NCI-H1436 treated with DMSO at 0.1 percent for 48 hours (cell line): ENCODE data around the gene DDX41.
"Not testable (repeated sequence)": the region's sequence is repeated elsewhere in the genome, so short reads cannot be mapped to it uniquely, and the experiment has no call there.

ENCODE experiments used
- DNase-seq: peaks from one replicate; lab custom pipeline; 2025; lab: John Stamatoyannopoulos, UW

DDX41 gene

DNA sequence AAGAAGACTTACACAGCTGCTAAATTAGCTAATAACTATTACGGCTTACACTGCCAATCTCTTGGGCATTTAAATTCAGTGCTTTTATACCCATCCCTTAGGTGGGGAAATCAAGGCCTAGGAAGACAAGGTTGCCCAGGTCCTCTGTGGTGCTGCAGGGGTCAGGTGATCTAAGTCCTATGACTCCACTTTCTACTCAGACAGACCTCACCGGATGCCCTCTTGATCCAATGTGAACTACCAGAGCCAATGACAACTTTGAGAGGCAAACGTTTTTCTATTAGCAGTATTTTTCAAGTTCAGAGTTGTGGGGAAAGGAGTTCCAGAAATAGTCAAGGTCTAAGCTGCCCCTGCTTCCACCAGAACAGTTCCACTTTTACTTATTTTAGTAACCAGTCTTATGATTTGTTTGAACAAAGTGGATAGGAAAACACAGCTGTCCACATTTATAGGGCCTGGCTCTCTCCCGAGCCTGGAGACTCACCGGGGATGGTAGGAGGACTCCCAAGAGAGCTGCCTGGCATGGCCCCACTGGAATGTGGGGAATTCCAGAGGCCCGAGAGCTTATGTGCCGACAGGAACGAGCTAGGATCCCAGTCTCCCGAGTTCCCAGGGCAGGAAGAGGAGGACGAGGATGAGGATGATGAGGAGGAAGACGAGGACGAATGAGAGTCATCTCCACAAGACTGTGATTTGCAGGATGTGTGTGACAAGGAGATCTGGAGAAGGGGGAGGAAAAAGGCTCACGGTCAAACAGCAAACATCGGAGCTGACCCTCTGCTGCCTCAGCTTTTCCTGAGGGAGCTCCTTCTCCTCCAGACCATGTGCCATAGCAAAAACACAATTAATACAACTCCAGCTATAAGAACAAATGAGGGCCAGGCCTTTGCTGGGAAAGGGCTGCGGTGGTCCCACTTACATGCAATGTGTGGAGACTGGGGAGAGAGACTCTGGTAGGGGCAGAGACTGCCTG is 20.9 kb upstream of the DDX41 start:
- no peak for DNase-seq

DNA sequence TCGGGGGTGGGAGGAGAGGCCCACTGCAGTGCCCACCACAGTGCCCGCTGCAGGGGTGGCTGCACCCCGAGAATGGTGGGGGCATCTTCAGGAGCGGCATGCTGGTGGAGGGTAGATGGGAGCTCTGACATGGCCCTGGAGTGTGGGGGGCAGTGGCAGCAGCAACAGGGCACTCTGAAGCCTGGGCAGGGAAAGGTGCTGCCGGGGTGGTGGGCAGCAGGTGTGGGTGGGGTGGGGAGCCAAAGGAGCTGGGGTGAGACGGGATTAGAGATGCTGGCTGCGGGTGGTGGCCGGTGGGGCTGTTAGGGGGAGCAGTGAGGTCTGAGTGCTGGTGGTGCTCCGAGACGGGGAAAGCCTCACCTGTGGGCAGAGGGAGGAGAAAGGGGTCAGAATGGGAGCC is 19.6 kb upstream of the DDX41 start:
- no peak for DNase-seq

DNA sequence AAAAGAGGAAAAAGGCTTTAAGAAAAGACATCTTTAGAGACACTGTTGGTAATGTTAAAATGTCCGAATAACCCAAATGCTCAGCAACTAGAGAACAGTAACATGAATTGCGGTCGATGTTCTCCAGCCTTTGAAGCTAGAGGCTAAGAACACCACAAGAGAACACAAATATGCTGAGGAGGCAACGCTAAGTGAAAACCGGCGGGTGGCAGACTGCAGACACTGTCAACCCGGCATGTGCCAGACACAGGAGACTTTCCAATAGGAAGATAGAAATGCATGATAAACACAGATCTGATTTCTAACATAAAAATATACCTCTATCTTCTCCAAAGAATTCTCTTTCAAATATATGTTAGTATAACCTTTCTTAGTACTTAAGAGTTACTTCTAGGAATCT is 18.4 kb upstream of the DDX41 start:
- DNase-seq = no peak

DNA sequence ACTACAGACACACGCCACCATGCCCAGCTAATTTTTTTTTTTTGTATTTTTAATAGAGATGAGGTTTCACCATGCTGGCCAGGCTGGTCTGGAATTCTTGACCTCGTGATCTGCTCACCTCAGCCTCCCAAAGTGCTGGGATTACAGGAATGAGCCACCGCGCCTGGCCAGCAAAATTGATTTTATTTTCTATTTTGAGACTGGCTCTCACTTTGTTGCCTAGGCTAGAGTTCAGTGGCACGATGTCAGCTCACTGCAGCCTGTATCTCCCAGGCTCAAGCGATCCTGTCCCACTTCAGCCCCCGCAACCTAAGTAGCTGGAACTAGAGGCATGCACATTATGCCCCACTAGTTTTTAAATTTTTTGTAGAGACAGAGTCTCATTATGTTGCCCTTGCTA is 17.7 kb upstream of the DDX41 start:
- DNase-seq = not testable (repeated sequence)

DNA sequence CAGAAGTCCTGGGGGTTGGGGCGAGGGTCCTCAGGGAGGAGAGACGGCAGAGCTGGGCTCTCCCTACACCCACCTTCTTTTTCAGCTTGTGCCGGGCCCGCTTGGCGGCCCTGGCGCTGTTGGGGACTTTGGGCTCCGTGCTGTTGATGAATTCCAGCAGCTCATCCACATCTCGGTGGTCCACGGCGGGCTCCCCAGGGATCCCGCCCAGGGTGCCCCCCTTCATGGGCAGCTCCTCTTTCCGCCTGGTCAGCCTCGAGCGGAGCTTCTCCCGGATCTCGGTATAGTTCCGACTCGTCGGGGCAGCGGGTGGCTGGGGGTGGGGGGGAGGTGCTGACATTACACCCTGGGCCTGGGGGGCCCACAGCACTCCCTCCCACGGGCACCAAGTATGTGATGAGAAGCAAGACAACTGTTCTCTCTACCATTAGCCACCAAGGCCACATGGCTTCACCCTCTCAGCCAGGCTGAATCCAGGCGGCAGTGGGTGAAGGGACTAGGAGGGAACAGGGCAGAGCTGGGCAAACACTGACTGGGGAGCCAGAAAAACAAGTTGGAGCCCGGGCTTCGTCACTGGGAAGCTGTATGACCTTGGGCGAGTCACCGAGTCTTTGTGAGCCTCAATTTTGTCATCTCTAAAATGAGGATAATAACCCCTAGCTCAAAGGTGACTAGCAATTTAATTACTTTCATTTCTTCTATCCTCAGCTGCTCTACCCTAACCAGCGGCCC is 14.6 kb upstream of the DDX41 start:
- DNase-seq = no peak

DNA sequence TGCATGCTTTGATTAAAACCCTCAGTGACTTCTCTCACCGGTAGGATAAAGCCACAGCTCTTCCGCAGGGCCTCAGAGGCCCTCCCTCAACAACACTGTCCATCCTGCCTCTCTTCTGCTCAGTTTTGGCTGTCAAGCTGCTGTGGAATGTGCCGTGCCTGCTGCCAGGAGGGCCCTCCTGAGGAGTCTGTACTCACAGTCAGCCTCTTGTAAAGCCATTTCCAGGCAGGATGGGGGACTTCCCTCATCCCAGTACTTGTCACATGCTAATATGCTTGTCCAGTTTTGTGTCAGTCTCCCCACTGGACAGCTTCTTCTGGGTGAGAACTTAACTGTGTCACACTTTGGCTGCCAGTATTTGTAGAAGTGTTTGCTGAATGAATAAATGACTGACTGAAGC is 13.9 kb upstream of the DDX41 start:
- DNase-seq = no peak

DNA sequence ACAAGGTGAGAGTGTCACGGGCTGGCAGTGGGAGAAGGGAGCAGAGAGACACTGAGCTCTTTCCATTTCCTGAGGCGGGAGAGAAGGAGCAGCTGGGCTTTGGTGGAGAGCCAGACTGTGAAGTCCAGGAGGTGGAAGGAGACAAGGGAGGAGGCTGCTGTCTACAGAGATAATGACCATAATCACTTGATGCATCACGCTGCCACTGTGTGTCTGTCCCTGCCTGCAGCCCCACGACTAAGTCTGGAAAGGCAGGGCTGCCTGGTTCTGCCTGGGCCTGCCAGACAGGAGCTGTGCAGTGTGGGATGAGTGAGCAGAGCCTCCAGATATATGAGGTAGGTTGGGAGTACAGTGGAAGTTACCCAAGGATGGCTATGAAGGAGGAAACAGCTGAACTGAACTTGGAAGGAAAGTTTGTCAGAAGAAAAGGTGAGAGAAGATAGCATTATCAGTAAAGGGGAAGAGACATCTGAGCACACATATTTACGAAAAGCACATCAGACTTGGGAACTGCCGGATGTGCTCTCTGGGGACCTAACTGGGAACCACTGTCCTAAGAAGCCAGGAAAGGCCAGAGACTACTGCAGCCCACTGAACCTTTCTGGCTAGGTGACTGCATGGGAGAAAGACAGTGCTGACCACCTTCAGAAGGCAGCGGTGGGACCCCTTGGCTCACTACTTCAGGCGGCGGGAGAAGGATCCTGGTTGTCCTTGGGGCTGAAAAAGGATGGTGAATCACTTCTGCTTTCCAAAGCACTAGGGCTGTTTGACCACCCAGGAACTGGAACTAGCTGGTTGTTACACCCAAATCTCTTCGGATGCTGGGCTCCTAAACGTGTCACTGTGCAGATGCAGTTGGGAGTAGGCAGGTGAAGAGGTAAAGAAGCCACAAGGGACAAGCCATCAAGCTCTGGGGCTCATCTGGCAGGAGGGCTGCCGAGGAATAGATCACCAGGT is 12.8 kb upstream of the DDX41 start:
- no peak for DNase-seq

DNA sequence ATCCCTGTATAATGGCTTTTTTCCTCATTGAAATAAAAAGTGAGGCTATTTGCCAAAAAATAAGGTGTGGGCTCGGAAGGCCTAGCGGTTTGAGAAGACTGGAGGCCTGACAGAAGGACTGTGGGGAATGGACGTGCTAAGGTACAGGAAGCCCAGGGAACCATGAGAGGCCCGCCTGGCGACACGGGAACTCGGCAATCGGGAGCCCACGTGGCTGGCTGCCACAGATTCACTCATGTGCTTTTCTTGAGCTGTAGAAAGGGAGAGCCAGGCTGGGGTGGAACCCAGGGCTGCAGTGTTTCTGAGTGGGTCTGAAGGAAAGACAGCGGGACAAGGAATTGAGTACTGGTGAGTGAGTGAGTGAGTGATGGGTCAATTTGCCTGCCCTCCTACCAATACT is 11.9 kb upstream of the DDX41 start:
- DNase-seq = no peak

DNA sequence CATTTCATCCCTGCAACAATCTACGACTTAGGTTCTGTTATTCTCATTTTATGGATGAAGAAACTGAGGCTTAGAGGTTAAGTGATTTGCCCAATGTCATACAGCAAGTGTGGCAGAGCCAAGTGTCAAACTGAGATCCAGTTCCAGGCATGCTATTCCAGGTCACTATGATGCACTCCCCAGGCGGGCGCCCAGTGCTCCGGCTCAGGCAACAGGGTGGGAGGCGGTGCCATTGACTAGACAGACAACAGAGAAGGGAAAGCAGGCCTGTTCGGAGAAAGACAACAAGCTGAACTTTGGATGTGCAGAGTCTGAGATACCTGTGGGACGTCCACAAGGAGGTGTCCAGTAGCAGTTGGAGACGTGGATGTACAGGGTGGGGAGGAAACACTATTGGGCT is 10.8 kb upstream of the DDX41 start:
- DNase-seq = no peak

DNA sequence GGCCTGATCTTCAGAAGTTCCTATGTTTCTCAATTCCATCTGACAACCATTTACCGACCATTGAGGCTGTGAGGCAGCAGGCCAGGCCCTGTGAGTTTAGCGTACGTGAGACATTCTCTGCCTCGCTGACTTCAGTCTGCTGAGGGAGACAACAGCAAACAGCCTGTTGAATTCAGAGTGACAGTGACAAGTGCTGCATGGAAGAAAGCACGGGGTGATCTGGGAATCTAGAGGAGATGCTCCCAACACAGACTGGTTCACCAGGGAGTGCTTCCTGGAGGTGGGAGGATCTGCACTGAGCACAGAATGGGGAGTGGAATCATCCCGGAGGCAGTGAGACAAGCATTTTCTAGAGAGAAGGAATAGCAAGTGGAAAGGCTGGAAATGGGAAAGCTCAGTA is 10.0 kb upstream of the DDX41 start:
- DNase-seq = no peak

DNA sequence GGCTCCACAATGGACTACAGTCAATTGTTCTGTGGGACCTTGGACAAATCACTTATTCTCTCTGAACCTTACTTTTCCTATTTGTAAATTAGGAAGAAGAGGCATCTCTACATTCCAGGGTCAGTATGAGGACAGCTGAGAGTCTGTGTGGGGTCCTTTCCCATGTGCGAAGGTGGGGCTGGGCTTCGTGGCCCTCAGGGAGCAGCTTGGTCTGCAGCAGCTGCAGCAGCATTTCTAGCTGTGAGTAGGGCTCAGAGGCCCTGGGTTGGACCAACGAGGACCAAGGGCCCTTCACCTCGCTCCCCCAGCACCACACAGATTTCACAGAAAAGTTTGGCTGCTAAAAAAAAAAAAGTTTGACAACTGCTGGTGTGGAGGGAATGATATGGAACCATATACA is 9.4 kb upstream of the DDX41 start:
- no peak for DNase-seq

DNA sequence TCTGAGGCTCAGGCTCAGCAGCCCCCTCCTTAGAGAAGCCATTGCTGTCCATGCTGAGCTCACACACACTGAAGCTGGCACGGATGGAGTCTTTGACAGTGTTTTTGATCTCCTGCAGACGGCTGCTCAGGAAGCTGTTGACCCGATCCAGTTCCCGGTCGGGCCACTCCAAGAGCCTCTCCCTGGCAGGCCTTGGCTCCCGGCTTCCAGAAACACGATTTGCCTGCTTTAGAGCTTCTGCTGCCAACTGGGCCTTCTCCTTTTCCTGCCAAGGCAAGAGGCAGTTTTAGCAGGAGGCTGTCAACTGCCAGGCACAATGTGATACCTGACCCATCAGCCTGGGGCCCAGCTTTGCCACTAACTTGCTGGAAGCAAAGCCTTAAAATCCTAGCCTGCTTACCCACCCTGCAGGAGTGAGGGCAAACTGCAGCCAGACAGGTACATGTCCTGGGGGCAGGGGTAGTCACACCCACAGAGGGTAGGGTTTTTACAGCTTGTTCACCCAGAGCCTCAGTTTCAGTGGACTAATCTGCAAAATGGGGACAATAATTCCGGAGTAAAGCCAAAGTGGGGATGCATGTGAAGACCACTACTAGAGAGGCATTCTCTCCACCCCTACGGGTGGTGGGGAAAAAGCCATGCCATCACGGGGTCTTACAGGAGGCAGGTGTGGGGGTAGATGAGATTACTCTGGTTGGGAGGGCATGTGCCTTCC is 8.3 kb upstream of the DDX41 start:
- no peak for DNase-seq

DNA sequence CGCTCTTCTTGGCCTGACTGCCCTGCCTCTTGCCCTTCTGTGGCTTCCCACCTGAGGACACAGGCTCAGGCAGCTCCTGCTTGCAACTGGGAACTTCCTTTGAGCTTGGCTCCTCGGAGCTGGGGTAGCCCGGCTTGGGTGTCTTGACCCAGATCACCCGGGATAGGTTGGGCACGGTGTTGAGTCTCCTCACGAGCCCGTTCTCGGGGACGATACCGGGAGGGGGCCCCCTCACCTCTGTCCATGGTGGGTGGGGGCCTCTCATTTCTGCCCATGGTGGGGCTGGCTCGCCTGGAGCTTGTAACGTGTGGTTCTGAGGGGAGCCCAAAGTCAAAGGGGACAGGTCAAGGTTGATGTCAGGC is 7.8 kb upstream of the DDX41 start:
- DNase-seq = no peak

DNA sequence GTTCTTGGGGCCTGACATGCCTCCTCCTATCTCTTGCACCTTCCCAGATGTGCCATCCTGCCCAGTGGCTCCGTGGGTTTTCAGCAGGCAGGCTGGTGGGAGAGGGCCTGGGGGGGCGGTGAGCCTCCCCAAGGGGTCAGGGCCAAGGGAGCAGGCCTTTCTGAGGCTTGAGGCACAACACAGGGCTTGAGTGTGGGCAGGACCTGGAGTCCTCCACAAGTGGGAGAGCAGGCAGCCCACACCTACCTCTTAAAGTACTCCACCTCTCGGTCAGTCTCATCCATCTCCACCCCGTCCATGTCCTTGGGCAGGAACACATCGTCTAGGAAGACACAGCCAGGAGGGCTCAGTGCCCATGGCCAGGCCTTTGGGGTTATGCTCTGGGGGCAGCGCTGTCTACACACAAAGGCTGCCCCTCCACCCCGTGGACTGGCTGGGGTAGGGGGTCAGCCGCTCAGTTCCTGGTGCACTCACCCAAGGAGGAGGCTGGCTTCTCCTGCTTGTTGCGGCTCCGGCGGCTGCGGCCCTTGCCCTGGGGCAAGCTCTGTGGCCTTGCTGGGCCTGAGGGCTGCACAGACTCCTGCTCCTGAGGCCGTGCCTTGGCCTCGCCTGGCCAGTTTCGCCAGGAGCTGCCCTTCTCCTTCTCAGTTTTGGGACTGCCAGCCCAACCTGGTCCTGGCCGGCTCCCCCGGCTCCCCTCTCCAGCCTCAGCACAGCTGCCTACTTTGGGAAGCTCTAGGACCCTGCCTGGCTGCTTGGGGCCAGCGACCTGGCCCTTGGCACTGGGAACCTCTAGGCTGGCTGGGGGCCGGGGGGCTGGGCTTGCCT is 7.2 kb upstream of the DDX41 start:
- DNase-seq = no peak

DNA sequence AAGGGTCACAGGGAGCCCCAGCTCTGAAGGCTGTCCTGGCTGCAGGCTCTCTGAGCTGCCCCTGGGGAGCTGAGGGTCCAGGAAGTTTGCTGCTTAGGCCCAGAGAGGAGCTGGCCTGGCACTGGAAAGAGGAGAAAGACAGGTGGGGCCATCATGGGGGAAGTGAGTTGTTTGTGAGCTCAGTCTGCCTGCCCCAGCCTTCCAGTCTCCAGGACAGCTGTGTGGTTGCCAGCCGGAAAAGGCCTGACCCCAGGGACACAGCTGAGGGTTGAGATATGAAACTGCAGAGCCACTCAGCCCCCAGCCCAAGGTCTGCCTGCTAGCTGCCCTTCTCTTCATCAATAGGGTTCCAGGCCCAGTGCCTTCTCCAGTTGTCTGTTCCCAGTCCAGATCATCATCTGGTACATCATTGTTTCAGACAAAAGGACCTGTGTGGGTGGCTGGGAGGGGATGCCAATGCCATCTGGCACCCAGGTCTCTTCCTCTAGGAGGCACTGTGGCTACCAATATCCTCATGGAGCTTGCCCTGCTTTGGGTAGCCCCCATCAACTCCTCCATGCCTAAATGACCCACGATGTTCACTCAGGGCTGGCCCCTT is 4.3 kb upstream of the DDX41 start:
- no peak for DNase-seq

DNA sequence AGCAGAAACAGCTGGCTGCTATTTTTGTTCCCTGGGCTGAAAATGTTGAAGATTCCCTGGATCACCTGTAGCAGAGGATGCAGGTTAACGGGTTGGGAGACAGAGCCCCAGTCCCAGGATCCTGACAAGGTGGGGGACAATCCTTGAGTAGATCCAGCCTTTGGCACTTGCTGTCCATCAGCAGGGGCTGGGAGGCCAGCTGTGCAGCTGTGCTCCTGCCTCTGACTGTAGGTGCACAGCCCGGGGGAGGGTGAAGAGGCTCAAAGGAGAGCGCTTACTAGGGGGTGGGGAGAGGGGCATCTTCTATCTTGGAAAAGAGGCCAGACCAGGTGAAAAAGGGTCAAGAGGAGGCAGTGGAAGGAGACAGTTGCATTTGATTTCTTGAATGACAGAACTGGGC is 3.5 kb upstream of the DDX41 start:
- no peak for DNase-seq

DNA sequence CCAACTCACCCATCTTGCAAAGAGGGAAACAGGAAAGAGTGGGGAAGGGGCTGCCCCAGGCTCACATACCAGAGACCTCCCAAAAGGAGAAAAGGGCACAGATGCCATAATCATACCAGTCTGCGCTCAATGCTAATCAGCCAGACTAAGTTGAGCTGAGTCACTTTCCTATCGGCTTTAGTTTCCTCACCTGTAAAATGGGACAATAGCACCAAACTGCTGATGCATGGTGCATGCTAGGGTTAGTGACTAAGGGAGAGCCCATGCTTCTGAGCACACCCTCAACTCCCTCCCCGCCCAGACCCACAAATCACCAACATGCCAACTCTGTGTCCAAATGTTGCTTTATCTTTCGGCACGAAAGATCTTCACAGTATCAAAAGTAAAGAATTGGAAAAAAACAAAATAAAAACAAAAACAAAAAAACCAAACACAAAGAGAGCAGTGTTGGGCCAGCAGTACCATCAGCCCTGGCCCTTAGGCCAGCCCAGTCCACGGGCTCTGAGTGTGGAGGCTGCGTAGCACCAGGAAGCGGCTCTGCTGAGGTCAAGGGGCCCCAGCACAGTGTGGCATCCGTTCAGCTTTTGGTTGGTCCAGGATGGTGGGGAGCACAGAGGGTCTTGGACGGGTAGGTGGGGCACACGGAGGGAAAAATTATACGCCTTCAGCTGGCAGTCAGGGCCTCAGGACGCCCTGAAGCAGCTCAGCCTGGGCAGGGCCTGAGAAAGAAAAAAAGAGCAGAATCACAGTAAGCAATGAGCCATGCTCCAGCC is 2.9 kb upstream of the DDX41 start:
- DNase-seq = no peak

DNA sequence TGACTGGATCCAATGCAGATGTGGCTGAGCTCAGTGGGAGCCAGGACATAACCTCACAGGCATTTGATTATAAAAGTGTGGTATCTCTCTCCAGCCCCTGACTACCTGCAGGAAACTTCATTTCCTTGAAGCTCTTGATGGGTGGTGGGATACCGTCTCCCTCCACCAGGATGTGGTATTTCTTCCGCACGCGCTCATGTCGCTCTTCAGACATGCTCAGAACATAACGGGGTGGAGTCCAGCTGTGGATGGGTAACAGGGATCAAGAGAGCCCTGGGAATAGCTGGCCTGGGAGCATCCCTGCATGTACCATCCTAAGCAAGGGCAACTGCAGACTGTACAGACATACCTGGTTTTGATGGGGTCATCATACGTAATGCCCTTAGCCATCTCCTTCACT is 1.2 kb downstream of the DDX41 start:
- DNase-seq = no peak

DNA sequence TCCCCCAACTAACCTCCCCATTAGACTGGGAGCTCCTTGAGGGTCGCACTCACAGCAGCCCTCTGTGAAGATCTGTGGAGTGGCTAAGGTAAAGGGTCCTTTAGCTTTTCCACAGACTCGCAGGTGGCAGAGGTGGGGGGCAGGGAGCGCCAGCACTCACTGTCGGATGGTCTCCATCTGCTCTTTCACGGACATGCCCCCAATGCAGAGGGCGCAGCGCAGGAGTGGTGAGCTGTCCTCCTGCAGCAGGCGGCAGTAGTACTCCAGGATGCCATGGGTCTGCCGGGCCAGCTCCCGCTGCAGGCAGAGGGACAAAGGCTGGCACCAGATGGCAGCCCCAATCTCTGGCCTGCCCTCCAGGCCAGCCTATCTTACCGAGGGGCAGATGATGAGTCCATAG is 2.2 kb downstream of the DDX41 start:
- DNase-seq = no peak

DNA sequence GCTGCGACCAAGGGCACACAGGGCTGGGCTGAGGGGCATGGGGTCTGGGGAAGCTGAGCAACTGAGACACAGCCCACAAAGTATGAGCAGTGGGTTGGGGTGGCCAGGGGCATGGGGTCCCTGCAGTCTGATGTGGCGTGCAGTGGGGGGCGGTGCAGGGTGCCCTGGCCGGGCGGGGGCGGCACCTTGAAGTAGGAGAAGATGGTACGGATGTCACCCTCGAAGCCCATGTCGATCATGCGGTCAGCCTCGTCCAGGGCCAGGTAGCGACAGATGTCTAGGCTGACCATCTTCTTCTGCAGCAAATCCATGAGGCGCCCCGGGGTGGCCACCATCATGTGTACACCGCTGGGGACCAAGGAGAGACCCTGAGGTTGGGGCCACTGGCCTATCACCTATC is 3.3 kb downstream of the DDX41 start:
- DNase-seq = no peak
